B cell (primary cell): ENCODE data around the gene UNC13A. TPM values are rescaled to one million over a fixed set of nuclear protein-coding genes. Genes with fewer than 3 reads are reported as not detected.

Experiments
- ATAC-seq: fragments of 200-7000 bp; cut with Tn5 transposase; one replicate; pipeline ENCODE4 v1.10.0; 2021; ENCODE audit warnings: low read depth, mild to moderate bottlenecking, moderate number of reproducible peaks, moderate library complexity
- CTCF ChIA-PET: fragments of 350-600 bp; sonication (Branson Sonifier 250); formaldehyde crosslinking; loops from one replicate; lab custom pipeline; 2021; ENCODE audit warnings: antibody characterized with exemption, inconsistent platforms; lab: Charles Lee
- POLR2A ChIA-PET: fragments of 350-600 bp; sonication (Branson Sonifier 250); formaldehyde crosslinking; loops from one replicate; lab custom pipeline; 2021; ENCODE audit warnings: antibody characterized with exemption; lab: Charles Lee
- DNase-seq: peaks from one replicate; pipeline ENCODE4 v3.0.0; 2013
- H2AFZ ChIP-seq: 2 replicates; pipeline ENCODE4 v1.6.1; 2012; ENCODE audit warnings: mild to moderate bottlenecking, low read depth, low read length; ENCODE audit not compliant: insufficient read depth, poor library complexity, severe bottlenecking
- H3K27ac ChIP-seq, 2 donors: 1 replicate in 1 of 2; 2 replicates in 1 of 2; pipeline ENCODE4 v1.5.1; 2012 to 2013; ENCODE audit warnings: low read length in 2 of 2, mild to moderate bottlenecking in 2 of 2, moderate library complexity in 1 of 2
- H3K27me3 ChIP-seq, 4 experiments: fragments of 200-600 bp in 1 of 4; sonication (generic) in 1 of 4; replicated peaks in 1 of 4; 1 replicate in 2 of 4; 2 replicates in 2 of 4; pipeline versions ENCODE4 v1.6.1 to v1.7.0; 2013 to 2016; ENCODE audit warnings: low read length in 3 of 4, mild to moderate bottlenecking in 2 of 4, mixed read lengths in 1 of 4, moderate library complexity in 1 of 4; ENCODE audit not compliant: insufficient read depth in 4 of 4, control insufficient read depth in 3 of 4; ENCODE audit errors: control extremely low read depth in 1 of 4
- H3K36me3 ChIP-seq, 2 experiments: replicated peaks in 1 of 2; 1 replicate in 1 of 2; 2 replicates in 1 of 2; pipeline versions ENCODE4 v1.6.1 to v1.7.1; 2013; ENCODE audit warnings: low read length in 1 of 2; ENCODE audit not compliant: insufficient read depth in 2 of 2, control insufficient read depth in 1 of 2; ENCODE audit errors: control extremely low read depth in 1 of 2, extremely low read depth in 1 of 2
- H3K4me1 ChIP-seq, 2 donors: fragments of 200-600 bp in 1 of 2; sonication (generic) in 1 of 2; 1 replicate in 1 of 2; 2 replicates in 1 of 2; pipeline versions ENCODE4 v1.5.1 to v1.6.1; 2013 to 2017; ENCODE audit warnings: low read length in 2 of 2; ENCODE audit not compliant: control insufficient read depth in 2 of 2, insufficient read depth in 2 of 2
- H3K4me2 ChIP-seq: replicated peaks from 2 replicates; pipeline ENCODE3; 2012; ENCODE audit warnings: mild to moderate bottlenecking, low read depth, low read length; ENCODE audit not compliant: poor library complexity, severe bottlenecking
- H3K4me3 ChIP-seq, 5 experiments: fragments of 200-600 bp in 1 of 5; sonication (generic) in 1 of 5; 1 replicate in 3 of 5; 2 replicates in 2 of 5; pipeline versions ENCODE4 v1.5.1 to v1.7.0; 2011 to 2016; ENCODE audit warnings: low read length in 4 of 5, mild to moderate bottlenecking in 4 of 5, low read depth in 2 of 5, control low read depth in 1 of 5, moderate library complexity in 1 of 5; ENCODE audit not compliant: insufficient read depth in 1 of 5; ENCODE audit errors: control extremely low read depth in 1 of 5, extremely low read depth in 1 of 5
- H3K79me2 ChIP-seq: fragments of 200-600 bp; sonication (generic); one replicate; pipeline ENCODE4 v1.6.0; 2016; ENCODE audit warnings: low read length; ENCODE audit not compliant: control insufficient read depth, insufficient read depth
- H3K9ac ChIP-seq: fragments of 200-600 bp; sonication (generic); 2 replicates; pipeline ENCODE4 v1.6.1; 2017; ENCODE audit warnings: mild to moderate bottlenecking, low read length, moderate library complexity
- H3K9me3 ChIP-seq, 3 donors: one replicate each; pipeline versions ENCODE4 v1.6.1 to v1.7.1; 2013; ENCODE audit warnings: low read length in 2 of 3; ENCODE audit not compliant: control insufficient read depth in 2 of 3, insufficient read depth in 1 of 3; ENCODE audit errors: control extremely low read depth in 1 of 3
- H4K20me1 ChIP-seq: 2 replicates; pipeline ENCODE4 v1.6.0; 2012; ENCODE audit warnings: mild to moderate bottlenecking, low read length; ENCODE audit not compliant: insufficient read depth, control insufficient read depth, poor library complexity, severe bottlenecking
- H3K27ac Mint-ChIP-seq: one replicate; pipeline ENCODE4 v1.8.0; 2021; ENCODE audit warnings: mixed read lengths
- H3K27me3 Mint-ChIP-seq: one replicate; pipeline ENCODE4 v1.8.0; 2021; ENCODE audit warnings: mixed read lengths
- H3K4me1 Mint-ChIP-seq: one replicate; pipeline ENCODE4 v1.8.0; 2021; ENCODE audit warnings: mixed read lengths
- H3K4me3 Mint-ChIP-seq: one replicate; pipeline ENCODE4 v1.8.0; 2021; ENCODE audit warnings: mixed read lengths
- H3K9me3 Mint-ChIP-seq: one replicate; pipeline ENCODE4 v1.8.0; 2022; ENCODE audit warnings: mixed read lengths; ENCODE audit not compliant: insufficient read depth
- EZH2 ChIP-seq: IDR thresholded peaks from 2 replicates; pipeline ENCODE4 v1.6.1; 2012; ENCODE audit warnings: borderline replicate concordance, low read depth, mild to moderate bottlenecking, moderate library complexity, low read length; ENCODE audit not compliant: insufficient read depth, poor library complexity, severe bottlenecking
- WGBS: methylation state at CpG from one replicate; pipeline ENCODE4 v1.1.5; 2013; ENCODE audit warnings: missing lambda C conversion rate; ENCODE audit not compliant: insufficient coverage; 5-methylcytosine and 5-hydroxymethylcytosine counted together
- intact Hi-C: fragments of 100-400 bp; cut with micrococcal nuclease; formaldehyde crosslinking; loops from one replicate; pipeline ENCODE4 v1.10.0; 2022
- polyA plus RNA-seq: library from polyadenylated mRNA; depleted of rRNA; stranded (reverse); fragments of >200 nt; gene quantifications from 2 replicates; pipeline ENCODE4 v1.2.3, GENCODE V29; 2012
- total RNA-seq, 2 donors: library from RNA; stranded (reverse); fragments of 120-200 nt in 1 of 2; gene quantifications; 1 replicate in 1 of 2; 2 replicates in 1 of 2; pipeline versions ENCODE4 v1.2.3 to v1.2.4, GENCODE V29; 2013 to 2022
- TF ChIP-seq, protein P1 (sequence below): fragments of 200-600 bp; IDR thresholded peaks from one replicate; pipeline ENCODE4 v1.8.0; 2022; ENCODE audit warnings: antibody characterized with exemption, mild to moderate bottlenecking

The UNC13A gene
- total and polyA plus RNA-seq, 2 donors (not counting 1 experiment from before 2014, with no cell fraction given) = 0.10 TPM; not detected in 1

DNA sequence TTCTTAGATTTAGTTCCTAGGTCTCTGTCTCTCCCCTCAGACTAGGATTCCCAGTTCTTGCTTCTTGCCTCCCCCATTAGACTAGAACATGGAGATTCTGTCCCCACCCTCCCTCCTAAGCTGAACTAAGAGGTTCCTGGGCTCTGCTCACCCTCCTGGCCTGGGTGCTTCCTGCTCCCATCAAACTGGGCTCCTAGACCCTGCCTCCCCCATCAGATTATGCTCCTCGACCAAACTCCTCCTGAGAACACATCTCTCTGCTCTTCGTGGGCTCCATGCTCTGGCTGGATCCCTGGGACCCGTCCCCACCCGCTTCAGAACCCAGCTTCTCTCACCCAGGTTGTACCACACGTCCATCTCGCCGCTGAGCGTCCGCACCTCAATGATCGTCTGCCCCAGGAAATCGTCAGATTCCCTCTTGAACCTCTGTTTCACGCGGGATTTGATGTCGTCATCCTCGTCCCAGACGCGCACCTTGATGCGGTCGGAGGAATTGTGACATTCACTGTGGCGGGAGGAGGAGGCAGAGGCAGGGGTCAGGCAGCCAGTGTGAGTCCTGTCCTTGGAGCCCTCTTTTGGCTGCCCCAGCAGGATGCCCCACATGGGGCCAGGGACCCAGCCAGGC, 42.7 kb downstream of the UNC13A start:
- no peaks in the 10 kb centered on the region for H3K4me1 ChIP-seq
- no peaks in the 10 kb centered on the region for H3K9me3 Mint-ChIP-seq
- H3K4me2 ChIP-seq = no peak overlapping the region
- 88% methylated on average over 20 of the region's 20 CpGs for WGBS
- H3K79me2 ChIP-seq = no peaks in the 10 kb centered on the region
- H4K20me1 ChIP-seq = no peaks in the 10 kb centered on the region
- H3K9me3 ChIP-seq = peaks cover 0 to 12% (median 0%) of the 10 kb centered on the region in 3 donors
- peaks cover 18% of the 10 kb centered on the region for H3K27me3 Mint-ChIP-seq
- CTCF ChIA-PET = no interaction called here
- DNase-seq = no peak
- no peak overlapping the region for H3K9ac ChIP-seq
- no peak overlapping the region for H3K27ac Mint-ChIP-seq
- H3K27ac ChIP-seq = no peak overlapping the region
- TF ChIP-seq, protein P1, sequence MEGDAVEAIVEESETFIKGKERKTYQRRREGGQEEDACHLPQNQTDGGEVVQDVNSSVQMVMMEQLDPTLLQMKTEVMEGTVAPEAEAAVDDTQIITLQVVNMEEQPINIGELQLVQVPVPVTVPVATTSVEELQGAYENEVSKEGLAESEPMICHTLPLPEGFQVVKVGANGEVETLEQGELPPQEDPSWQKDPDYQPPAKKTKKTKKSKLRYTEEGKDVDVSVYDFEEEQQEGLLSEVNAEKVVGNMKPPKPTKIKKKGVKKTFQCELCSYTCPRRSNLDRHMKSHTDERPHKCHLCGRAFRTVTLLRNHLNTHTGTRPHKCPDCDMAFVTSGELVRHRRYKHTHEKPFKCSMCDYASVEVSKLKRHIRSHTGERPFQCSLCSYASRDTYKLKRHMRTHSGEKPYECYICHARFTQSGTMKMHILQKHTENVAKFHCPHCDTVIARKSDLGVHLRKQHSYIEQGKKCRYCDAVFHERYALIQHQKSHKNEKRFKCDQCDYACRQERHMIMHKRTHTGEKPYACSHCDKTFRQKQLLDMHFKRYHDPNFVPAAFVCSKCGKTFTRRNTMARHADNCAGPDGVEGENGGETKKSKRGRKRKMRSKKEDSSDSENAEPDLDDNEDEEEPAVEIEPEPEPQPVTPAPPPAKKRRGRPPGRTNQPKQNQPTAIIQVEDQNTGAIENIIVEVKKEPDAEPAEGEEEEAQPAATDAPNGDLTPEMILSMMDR = no peak
- no peak for TF ChIP-seq EZH2
- H2AFZ ChIP-seq = no peak overlapping the region
- no peak overlapping the region for H3K4me3 Mint-ChIP-seq
- H3K4me3 ChIP-seq = no peak overlapping the region
- intact Hi-C loops = no loop called here
- peaks cover 0 to 21% (median 2%) of the 10 kb centered on the region in 4 experiments for H3K27me3 ChIP-seq
- H3K36me3 ChIP-seq = no peaks in the 10 kb centered on the region
- POLR2A ChIA-PET = no interaction called here
- no peak for ATAC-seq
- no peaks in the 10 kb centered on the region for H3K4me1 Mint-ChIP-seq

DNA sequence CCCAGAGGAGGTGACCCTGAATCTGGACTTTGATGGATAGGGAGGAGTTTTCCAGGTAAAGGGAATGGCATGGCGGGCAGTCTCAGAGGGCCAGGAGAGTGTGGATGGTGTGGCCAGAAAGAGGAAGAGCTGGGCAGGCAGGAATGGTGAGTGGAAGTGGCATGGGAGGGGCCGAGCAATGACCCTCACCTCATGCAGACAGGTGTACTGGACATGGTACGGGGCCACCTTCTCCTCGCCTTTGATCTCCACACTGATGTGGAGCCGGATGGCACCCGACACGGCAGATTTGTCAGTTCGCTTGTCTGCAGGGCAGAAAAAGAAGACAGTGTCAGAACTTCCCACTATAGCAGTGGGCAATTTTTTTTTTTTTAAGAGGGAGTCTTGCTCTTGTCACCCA, 45.5 kb downstream of the UNC13A start:
- Histone ChIP-seq H3K27me3 (peaks cover 0 to 23% (median 2%) of the 10 kb centered on the region in 4 experiments), H3K9ac (no peak overlapping the region), H4K20me1 (no peaks in the 10 kb centered on the region), H3K9me3 (peaks cover 0 to 8% (median 0%) of the 10 kb centered on the region in 3 donors), H3K27ac (no peak overlapping the region), H3K79me2 (no peaks in the 10 kb centered on the region), H3K4me3 (no peak overlapping the region), H3K36me3 (no peaks in the 10 kb centered on the region), H3K4me2 (no peak overlapping the region), H3K4me1 (no peaks in the 10 kb centered on the region), H2AFZ (no peak overlapping the region)
- Mint-ChIP-seq H3K4me3 (no peak overlapping the region), H3K27me3 (peaks cover 24% of the 10 kb centered on the region), H3K27ac (no peak overlapping the region), H3K9me3 (no peaks in the 10 kb centered on the region), H3K4me1 (no peaks in the 10 kb centered on the region)
- CTCF ChIA-PET = no interaction called here
- POLR2A ChIA-PET = no interaction called here
- WGBS = 97% methylated on average over 8 of the region's 8 CpGs
- no peak for ATAC-seq
- TF ChIP-seq, protein P1 = no peak
- TF ChIP-seq EZH2 = no peak
- no peak for DNase-seq
- intact Hi-C loops = no loop called here
